ENCODE results near the gene TP53RK.

DNA sequence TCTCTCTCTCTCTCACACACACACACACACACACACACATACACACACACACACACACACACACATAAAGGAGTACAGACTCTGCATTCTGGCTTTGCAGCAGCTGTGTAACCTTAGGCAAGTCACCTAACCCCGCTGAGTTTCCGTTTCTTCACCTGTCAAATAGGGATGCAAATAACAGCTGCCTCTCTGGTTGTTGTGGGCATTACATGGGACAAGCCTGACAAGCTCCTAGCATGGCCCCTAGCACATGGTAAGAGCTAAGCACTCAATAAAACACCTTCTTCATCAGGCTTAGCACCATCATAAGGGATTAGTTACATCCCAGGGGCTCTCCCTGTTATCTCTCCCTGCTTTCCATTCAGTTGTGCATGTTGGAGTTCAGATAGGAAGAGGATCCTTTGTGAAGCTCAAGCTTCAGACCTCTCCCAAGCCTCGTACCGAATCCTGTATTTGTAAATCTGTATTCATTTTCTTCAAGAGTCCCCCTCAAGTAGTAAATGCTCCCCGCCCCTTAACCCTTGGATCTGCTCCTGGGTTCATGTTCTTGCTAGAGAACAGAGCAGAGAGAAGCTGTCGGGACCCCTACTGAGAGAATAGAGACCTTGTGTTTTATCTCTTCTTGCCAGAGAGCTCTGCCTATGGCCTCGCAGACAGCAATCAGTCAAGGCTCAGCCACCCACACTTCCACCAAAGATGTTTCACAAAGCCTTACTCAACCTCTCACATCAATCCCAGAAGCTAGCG, 40.2 kb downstream of the TP53RK start:
- TF ChIP-seq CTCF (IDR thresholded peaks at IDR 0.05) (no peak), POLR2AphosphoS5 (IDR thresholded peaks at IDR 0.05) (no peak)

Data from suprapubic skin (tissue), 3 donors.